Mucosa of rectum (tissue), 2 donors: Measurements from ENCODE around the gene NT5C3A.
A peak's percentile ranks its signal among the peaks of the same experiment; 100 is the strongest.

ENCODE experiments used
- H3K27ac ChIP-seq, 2 donors: one replicate each; pipeline ENCODE4 v1.7.0; 2013; ENCODE audit warnings: inconsistent platforms in 2 of 2, low read depth in 2 of 2, low read length in 2 of 2
- H3K27me3 ChIP-seq, 2 donors: one replicate each; pipeline ENCODE4 v1.7.0; 2013; ENCODE audit warnings: low read length in 2 of 2; ENCODE audit not compliant: control insufficient read depth in 2 of 2, insufficient read depth in 2 of 2
- H3K36me3 ChIP-seq, 2 donors: one replicate each; pipeline ENCODE4 v1.7.0; 2013; ENCODE audit warnings: low read length in 2 of 2; ENCODE audit not compliant: control insufficient read depth in 2 of 2, insufficient read depth in 2 of 2
- H3K4me1 ChIP-seq, 2 donors: one replicate each; pipeline ENCODE4 v1.7.0; 2013; ENCODE audit warnings: low read length in 2 of 2, mild to moderate bottlenecking in 1 of 2; ENCODE audit not compliant: control insufficient read depth in 2 of 2, insufficient read depth in 2 of 2
- H3K4me3 ChIP-seq, 2 donors: one replicate each; pipeline ENCODE4 v1.7.0; 2013; ENCODE audit warnings: low read length in 2 of 2
- H3K9ac ChIP-seq, 2 donors: one replicate each; pipeline ENCODE4 v1.7.0; 2013; ENCODE audit warnings: low read length in 2 of 2, low read depth in 1 of 2, mild to moderate bottlenecking in 1 of 2
- H3K9me3 ChIP-seq, 2 donors: one replicate each; pipeline ENCODE4 v1.7.0; 2013; ENCODE audit warnings: low read length in 2 of 2; ENCODE audit not compliant: control insufficient read depth in 2 of 2
- donor health status: healthy.
- donor health status: Normal muscosa, but diverticular disease.

Gene NT5C3A

GRCh38 chr7:33059635-33060034, 2.9 kb downstream of the NT5C3A start:
- Histone ChIP-seq H3K36me3 (no peaks in the 10 kb centered on the region), H3K27ac (no peak overlapping the region), H3K9ac (no peak overlapping the region), H3K4me3 (no peak overlapping the region), H3K27me3 (no peaks in the 10 kb centered on the region), H3K4me1 (peaks cover 11 to 16% of the 10 kb centered on the region in 2 donors), H3K9me3 (no peaks in the 10 kb centered on the region)

GRCh38 chr7:33055158-33055557, 7.4 kb downstream of the NT5C3A start:
- H3K4me1 ChIP-seq = peaks cover 4 to 5% of the 10 kb centered on the region in 2 donors

GRCh38 chr7:33054261-33054964, 8.2 kb downstream of the NT5C3A start:
- no peak overlapping the region for H3K4me3 ChIP-seq
- no peaks in the 10 kb centered on the region for H3K27me3 ChIP-seq
- peaks cover 6% of the 10 kb centered on the region in 2 donors for H3K4me1 ChIP-seq
- H3K27ac ChIP-seq = no peak overlapping the region
- H3K9me3 ChIP-seq = no peaks in the 10 kb centered on the region
- H3K36me3 ChIP-seq = no peaks in the 10 kb centered on the region
- H3K9ac ChIP-seq = no peak overlapping the region

More at GRCh38 chr7:33055158-33055557, 7.4 kb downstream of the NT5C3A start:
- Histone ChIP-seq H3K4me3 (no peak overlapping the region), H3K9me3 (no peaks in the 10 kb centered on the region), H3K36me3 (no peaks in the 10 kb centered on the region), H3K27ac (no peak overlapping the region), H3K9ac (no peak overlapping the region), H3K27me3 (no peaks in the 10 kb centered on the region)

GRCh38 chr7:33053721-33054120, 8.9 kb downstream of the NT5C3A start:
- Histone ChIP-seq H3K9me3 (no peaks in the 10 kb centered on the region), H3K4me3 (no peak overlapping the region), H3K9ac (no peak overlapping the region), H3K36me3 (no peaks in the 10 kb centered on the region), H3K27me3 (no peaks in the 10 kb centered on the region), H3K4me1 (peaks cover 6% of the 10 kb centered on the region in 2 donors), H3K27ac (no peak overlapping the region)

- Histone ChIP-seq H3K4me1 (peaks cover 8 to 9% of the 10 kb centered on the region in 2 donors), H3K9ac (peak overlapping the region in 1 of 2 donors; percentile 57), H3K27me3 (no peaks in the 10 kb centered on the region), H3K36me3 (no peaks in the 10 kb centered on the region), H3K4me3 (no peak overlapping the region), H3K27ac (peak overlapping the region; percentile 56 to 67), H3K9me3 (no peaks in the 10 kb centered on the region)
These were observed 11.8 kb downstream of the NT5C3A start for GRCh38 chr7:33050535-33051318.

GRCh38 chr7:33048704-33049103, 13.9 kb downstream of the NT5C3A start:
- no peaks in the 10 kb centered on the region for H3K36me3 ChIP-seq
- no peak overlapping the region for H3K9ac ChIP-seq
- no peaks in the 10 kb centered on the region for H3K9me3 ChIP-seq
- H3K4me1 ChIP-seq = peaks cover 8 to 10% of the 10 kb centered on the region in 2 donors
- H3K4me3 ChIP-seq = no peak overlapping the region
- H3K27me3 ChIP-seq = no peaks in the 10 kb centered on the region
- H3K27ac ChIP-seq = no peak overlapping the region

GRCh38 chr7:33048257-33048656, 14.3 kb downstream of the NT5C3A start:
- H3K4me1 ChIP-seq = peaks cover 8 to 14% of the 10 kb centered on the region in 2 donors
- H3K36me3 ChIP-seq = no peaks in the 10 kb centered on the region
- no peak overlapping the region for H3K27ac ChIP-seq
- H3K9ac ChIP-seq = no peak overlapping the region
- H3K9me3 ChIP-seq = no peaks in the 10 kb centered on the region
- no peaks in the 10 kb centered on the region for H3K27me3 ChIP-seq
- no peak overlapping the region for H3K4me3 ChIP-seq

GRCh38 chr7:33044986-33045385, 17.6 kb downstream of the NT5C3A start:
- H3K27me3 ChIP-seq = no peaks in the 10 kb centered on the region
- no peak overlapping the region for H3K9ac ChIP-seq
- no peaks in the 10 kb centered on the region for H3K36me3 ChIP-seq
- H3K4me1 ChIP-seq = peaks cover 2 to 30% of the 10 kb centered on the region in 2 donors
- peak overlapping the region; percentile 92 to 94 for H3K27ac ChIP-seq
- H3K9me3 ChIP-seq = no peaks in the 10 kb centered on the region
- peak overlapping the region in 1 of 2 donors; percentile 47 for H3K4me3 ChIP-seq

GRCh38 chr7:33044401-33044718, 18.2 kb downstream of the NT5C3A start:
- Histone ChIP-seq H3K9ac (peak overlapping the region; percentile 66 to 69), H3K4me3 (peak overlapping the region; percentile 50 to 66), H3K9me3 (no peaks in the 10 kb centered on the region), H3K36me3 (no peaks in the 10 kb centered on the region), H3K27ac (peak overlapping the region; percentile 92 to 94), H3K27me3 (no peaks in the 10 kb centered on the region), H3K4me1 (peaks cover 2 to 29% of the 10 kb centered on the region in 2 donors)
